ENCODE measurements around the gene CIZ1.
A peak's percentile ranks its signal among the peaks of the same experiment; 100 is the strongest.

The CIZ1 gene

DNA sequence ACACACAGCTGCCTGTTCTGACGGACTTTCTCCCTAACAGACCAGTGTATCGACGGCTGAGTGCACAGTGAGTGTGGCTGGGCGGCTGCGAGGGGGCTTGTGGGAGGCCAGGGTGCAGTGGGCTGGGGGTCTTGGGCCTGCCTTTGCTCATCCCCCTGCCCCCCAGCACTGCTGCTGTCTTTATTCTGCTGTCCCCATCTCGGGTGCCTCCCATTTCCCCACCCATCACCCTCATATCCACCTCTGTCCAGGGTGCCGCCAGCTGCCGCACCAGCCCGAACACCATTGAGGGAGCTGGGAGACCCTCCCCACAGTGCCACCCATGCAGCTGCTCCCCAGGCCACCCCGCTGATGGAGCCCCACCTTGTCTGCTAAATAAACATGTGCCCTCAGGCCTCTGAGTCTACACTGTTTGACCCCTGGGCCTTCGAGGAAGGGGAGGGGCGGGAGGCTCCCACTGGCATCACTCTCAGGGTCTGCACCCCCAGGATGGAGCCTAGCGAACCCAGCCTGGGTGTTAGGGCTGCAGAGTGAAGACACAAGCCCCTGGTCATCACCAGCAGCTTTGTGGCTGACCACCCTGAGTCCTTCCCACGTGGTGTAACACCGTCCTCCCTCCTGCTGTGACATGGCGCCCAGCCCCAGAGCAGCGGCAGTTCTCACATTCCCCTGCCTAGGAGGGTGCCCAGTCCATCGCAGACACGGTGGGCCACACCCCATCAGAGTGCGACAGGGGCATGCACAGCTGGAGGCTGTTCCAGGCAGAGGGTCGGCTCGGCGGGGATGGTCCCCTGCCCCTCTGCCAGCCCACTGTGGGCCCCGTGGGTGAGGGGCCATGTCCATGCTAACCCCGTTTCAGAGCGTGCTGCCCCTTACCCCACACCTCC is 38.1 kb downstream of the CIZ1 start:
- Histone ChIP-seq H3K9me3 (ENCODE audit: control insufficient read depth, insufficient read depth, low read length) (no peaks in the 10 kb centered on the region), H3K9ac (ENCODE audit: low read depth, low read length) (no peak overlapping the region), H3K27me3 (ENCODE audit: control insufficient read depth, insufficient read depth, low read length) (no peaks in the 10 kb centered on the region), H3K4me1 (ENCODE audit: control insufficient read depth, insufficient read depth, low read length) (peaks cover 2% of the 10 kb centered on the region), H3K36me3 (ENCODE audit: control insufficient read depth, insufficient read depth, low read length) (no peaks in the 10 kb centered on the region), H3K4me3 (ENCODE audit: low read depth, low read length) (no peak overlapping the region)

DNA sequence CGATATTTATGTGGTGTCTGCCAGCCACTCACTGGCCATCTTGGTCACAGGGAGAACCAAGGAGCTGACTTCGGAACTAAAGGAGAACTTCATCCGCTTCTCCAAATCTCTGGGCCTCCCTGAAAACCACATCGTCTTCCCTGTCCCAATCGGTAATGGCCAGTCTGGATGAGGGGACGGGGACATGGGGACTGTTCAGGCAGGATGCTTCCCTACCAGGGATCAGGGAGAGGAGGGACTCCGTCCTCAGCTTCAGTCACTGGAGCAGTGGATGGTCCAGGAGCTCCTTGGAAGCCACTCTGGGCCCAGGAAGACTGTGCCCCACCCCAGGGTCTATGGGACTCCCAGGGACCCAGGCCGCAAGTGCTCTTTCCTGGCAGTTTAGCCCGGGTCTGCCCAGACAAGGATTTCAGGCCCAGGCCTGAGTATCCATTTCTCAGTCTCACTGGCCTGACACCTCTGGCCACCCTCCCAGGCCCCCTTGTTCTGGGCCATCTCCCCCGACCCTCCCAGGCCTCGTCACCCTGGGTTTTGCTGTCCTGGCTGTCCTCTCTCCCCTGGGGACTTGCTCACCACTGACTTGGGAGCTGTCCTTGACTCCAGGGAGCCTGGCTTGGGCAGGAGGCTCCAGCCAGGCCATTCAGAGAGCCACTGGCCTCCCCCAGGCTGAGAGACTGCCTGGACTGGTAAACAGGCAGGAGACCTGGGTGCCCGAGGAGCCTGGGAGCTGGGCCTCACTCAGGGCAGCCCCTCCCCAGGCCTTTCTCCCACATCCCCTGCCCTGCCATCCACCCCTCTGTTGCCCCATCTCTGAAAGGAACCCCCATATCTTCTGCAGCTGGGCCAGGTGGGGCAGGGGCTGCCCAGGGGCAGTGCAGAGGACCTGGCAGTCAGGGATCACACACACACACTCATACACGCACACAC is 39.0 kb downstream of the CIZ1 start:
- H3K9ac ChIP-seq (ENCODE audit: low read depth, low read length): no peak overlapping the region

GRCh38 chr9:128151309-128152132 is 39.9 kb downstream of the CIZ1 start:
- Histone ChIP-seq H3K4me1 (ENCODE audit: control insufficient read depth, insufficient read depth, low read length) (peaks cover 2% of the 10 kb centered on the region), H3K9me3 (ENCODE audit: control insufficient read depth, insufficient read depth, low read length) (no peaks in the 10 kb centered on the region), H3K27me3 (ENCODE audit: control insufficient read depth, insufficient read depth, low read length) (no peaks in the 10 kb centered on the region), H3K4me3 (ENCODE audit: low read depth, low read length) (no peak overlapping the region), H3K36me3 (ENCODE audit: control insufficient read depth, insufficient read depth, low read length) (no peaks in the 10 kb centered on the region), H3K9ac (ENCODE audit: low read depth, low read length) (no peak overlapping the region)

More for the DNA sequence above, 39.0 kb downstream of the CIZ1 start:
- H3K36me3 ChIP-seq (ENCODE audit: control insufficient read depth, insufficient read depth, low read length): no peaks in the 10 kb centered on the region
- peaks cover 2% of the 10 kb centered on the region for H3K4me1 ChIP-seq (ENCODE audit: control insufficient read depth, insufficient read depth, low read length)
- H3K4me3 ChIP-seq (ENCODE audit: low read depth, low read length): no peak overlapping the region
- no peaks in the 10 kb centered on the region for H3K9me3 ChIP-seq (ENCODE audit: control insufficient read depth, insufficient read depth, low read length)
- H3K27me3 ChIP-seq (ENCODE audit: control insufficient read depth, insufficient read depth, low read length): no peaks in the 10 kb centered on the region

DNA sequence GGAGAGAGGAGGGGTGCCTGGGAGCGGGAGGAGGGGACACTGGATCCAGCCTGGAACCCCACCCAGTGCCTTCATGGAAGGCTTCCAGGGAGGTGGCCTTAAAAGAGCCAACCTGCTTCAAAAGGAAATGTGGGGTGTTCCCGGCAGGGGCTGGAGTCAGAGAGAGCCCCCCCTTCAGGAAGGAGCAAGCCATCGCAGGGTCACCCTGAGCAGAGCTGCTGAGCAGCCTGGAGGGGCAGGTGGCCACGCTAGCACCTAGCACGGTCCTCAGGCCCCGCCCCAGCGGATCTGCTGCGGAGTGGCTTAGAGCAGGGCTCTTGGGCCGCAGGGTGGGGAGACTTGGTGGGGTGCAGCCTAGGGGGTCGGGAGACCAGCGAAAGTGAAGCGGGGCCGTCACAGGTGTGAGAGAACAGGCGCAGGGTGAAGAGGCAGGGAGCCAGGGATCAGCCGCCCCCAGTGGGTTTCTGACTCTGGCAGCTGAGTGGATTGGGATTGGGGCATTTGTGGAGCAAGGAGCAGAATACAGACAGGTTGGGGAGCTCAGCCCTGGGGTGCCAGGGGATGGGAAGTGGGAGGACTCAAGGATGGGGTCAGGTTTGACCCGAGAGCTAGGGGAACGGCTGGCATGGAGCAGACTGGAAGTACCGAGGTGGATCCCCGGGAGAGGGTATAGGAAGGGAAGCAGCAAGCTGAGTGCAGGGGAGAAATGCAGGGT is 40.6 kb downstream of the CIZ1 start:
- no peaks in the 10 kb centered on the region for H3K36me3 ChIP-seq (ENCODE audit: control insufficient read depth, insufficient read depth, low read length)
- H3K9me3 ChIP-seq (ENCODE audit: control insufficient read depth, insufficient read depth, low read length): no peaks in the 10 kb centered on the region
- no peak overlapping the region for H3K4me3 ChIP-seq (ENCODE audit: low read depth, low read length)
- peaks cover 2% of the 10 kb centered on the region for H3K4me1 ChIP-seq (ENCODE audit: control insufficient read depth, insufficient read depth, low read length)
- H3K9ac ChIP-seq (ENCODE audit: low read depth, low read length): peak overlapping the region; percentile 70
- no peaks in the 10 kb centered on the region for H3K27me3 ChIP-seq (ENCODE audit: control insufficient read depth, insufficient read depth, low read length)

GRCh38 chr9:128149951-128150593 is 41.3 kb downstream of the CIZ1 start:
- H3K36me3 ChIP-seq (ENCODE audit: control insufficient read depth, insufficient read depth, low read length): no peaks in the 10 kb centered on the region
- peaks cover 2% of the 10 kb centered on the region for H3K4me1 ChIP-seq (ENCODE audit: control insufficient read depth, insufficient read depth, low read length)
- no peaks in the 10 kb centered on the region for H3K27me3 ChIP-seq (ENCODE audit: control insufficient read depth, insufficient read depth, low read length)
- H3K9ac ChIP-seq (ENCODE audit: low read depth, low read length): no peak overlapping the region
- H3K4me3 ChIP-seq (ENCODE audit: low read depth, low read length): no peak overlapping the region
- no peaks in the 10 kb centered on the region for H3K9me3 ChIP-seq (ENCODE audit: control insufficient read depth, insufficient read depth, low read length)

DNA sequence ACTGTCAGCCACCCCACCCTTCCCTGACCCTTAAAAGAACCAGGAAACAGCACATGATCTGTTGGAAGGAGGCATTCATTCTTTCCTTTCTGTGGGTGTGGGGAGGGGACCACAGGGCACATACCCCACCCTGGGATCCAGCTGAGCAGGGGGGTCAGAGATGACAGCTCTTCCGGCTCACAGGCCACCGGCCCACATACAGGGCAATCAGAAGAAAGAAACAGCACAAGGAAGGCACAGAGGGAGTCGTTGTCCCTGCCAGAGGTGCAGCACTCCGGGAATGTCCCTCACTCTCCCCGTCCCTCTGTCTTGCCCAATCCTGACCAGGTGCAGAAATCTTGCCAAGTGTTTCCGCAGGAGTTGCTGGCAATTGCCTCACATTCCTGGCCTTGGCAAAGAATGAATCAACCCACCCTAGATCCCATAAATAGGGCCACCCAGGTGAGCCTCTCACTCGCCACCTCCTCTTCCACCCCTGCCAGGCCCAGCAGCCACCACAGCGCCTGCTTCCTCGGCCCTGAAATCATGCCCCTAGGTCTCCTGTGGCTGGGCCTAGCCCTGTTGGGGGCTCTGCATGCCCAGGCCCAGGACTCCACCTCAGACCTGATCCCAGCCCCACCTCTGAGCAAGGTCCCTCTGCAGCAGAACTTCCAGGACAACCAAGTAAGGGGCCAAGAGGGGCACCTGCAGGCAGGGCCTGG is 42.2 kb downstream of the CIZ1 start, which contains the start of gene LCN2:
TSS of gene LCN2 (plus strand) at position 453 of the 701 bp plus-strand sequence. CDS start at position 526, 73 bp downstream.
- Histone ChIP-seq H3K4me1 (ENCODE audit: control insufficient read depth, insufficient read depth, low read length) (peaks cover 2% of the 10 kb centered on the region), H3K4me3 (ENCODE audit: low read depth, low read length) (no peak within 1 kb of the TSS), H3K27me3 (ENCODE audit: control insufficient read depth, insufficient read depth, low read length) (no peaks in the 10 kb centered on the region), H3K36me3 (ENCODE audit: control insufficient read depth, insufficient read depth, low read length) (no peaks in the 10 kb centered on the region), H3K9me3 (ENCODE audit: control insufficient read depth, insufficient read depth, low read length) (no peaks in the 10 kb centered on the region), H3K9ac (ENCODE audit: low read depth, low read length) (no peak within 1 kb of the TSS)

- no peaks in the 10 kb centered on the region for H3K27me3 ChIP-seq (ENCODE audit: control insufficient read depth, insufficient read depth, low read length)
- H3K4me1 ChIP-seq (ENCODE audit: control insufficient read depth, insufficient read depth, low read length): peaks cover 2% of the 10 kb centered on the region
- no peak overlapping the region for H3K4me3 ChIP-seq (ENCODE audit: low read depth, low read length)
- no peaks in the 10 kb centered on the region for H3K9me3 ChIP-seq (ENCODE audit: control insufficient read depth, insufficient read depth, low read length)
- H3K9ac ChIP-seq (ENCODE audit: low read depth, low read length): no peak overlapping the region
- H3K36me3 ChIP-seq (ENCODE audit: control insufficient read depth, insufficient read depth, low read length): no peaks in the 10 kb centered on the region
Observed at GRCh38 chr9:128148509-128149000, 42.8 kb downstream of the CIZ1 start.

DNA sequence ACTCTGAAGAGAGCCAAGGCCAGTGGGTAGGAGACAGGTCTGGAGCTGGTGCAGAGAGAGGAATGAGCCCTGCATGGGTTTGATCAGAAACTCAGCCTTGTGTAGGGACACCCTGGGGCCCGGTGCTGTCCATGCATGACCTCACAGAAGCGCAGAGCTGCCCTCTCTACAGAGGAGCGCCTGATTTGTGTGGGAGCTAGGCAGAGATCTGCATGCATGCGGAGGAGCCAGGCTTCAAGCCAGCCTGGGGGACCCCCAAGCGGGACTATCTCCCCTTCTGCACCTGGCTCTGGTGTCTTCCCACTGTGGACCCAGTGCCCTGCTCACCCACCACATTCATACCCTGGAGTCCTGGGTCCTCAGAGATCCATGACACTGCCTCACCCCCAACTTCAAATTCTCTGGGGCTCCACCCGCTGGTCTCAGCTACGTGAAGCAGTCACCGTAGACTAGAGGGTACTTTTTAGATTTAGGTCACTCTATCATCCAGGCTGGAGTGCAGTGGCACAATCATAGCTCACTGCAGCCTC is 44.7 kb downstream of the CIZ1 start:
- Histone ChIP-seq H3K9ac (ENCODE audit: low read depth, low read length) (no peak overlapping the region), H3K36me3 (ENCODE audit: control insufficient read depth, insufficient read depth, low read length) (no peaks in the 10 kb centered on the region), H3K9me3 (ENCODE audit: control insufficient read depth, insufficient read depth, low read length) (no peaks in the 10 kb centered on the region), H3K27me3 (ENCODE audit: control insufficient read depth, insufficient read depth, low read length) (no peaks in the 10 kb centered on the region), H3K4me3 (ENCODE audit: low read depth, low read length) (no peak overlapping the region), H3K4me1 (ENCODE audit: control insufficient read depth, insufficient read depth, low read length) (peaks cover 2% of the 10 kb centered on the region)

- Histone ChIP-seq H3K4me3 (ENCODE audit: low read depth, low read length) (no peak overlapping the region), H3K27me3 (ENCODE audit: control insufficient read depth, insufficient read depth, low read length) (no peaks in the 10 kb centered on the region), H3K9me3 (ENCODE audit: control insufficient read depth, insufficient read depth, low read length) (no peaks in the 10 kb centered on the region), H3K4me1 (ENCODE audit: control insufficient read depth, insufficient read depth, low read length) (peaks cover 1% of the 10 kb centered on the region), H3K36me3 (ENCODE audit: control insufficient read depth, insufficient read depth, low read length) (no peaks in the 10 kb centered on the region), H3K9ac (ENCODE audit: low read depth, low read length) (no peak overlapping the region)
Observed at GRCh38 chr9:128145951-128146351, 45.4 kb downstream of the CIZ1 start.

DNA sequence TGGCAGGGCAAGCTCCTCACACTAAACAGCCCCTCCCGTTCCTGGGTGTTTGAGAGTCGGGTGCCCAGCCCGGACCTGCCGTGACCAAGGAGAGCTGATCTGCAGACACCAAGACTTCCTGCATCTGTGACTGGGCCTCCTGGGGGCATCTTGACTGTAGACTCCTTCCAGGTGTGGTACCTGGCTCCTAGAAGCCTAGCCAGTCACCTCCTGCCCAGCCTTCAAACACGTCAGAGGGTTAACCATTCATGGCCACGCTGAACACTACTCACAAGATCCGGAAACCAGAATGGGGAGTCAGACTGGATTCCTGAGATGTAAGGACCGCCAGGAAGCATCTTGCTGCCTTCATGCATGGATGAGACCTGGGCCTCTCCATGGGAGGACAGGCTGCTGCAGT is 45.8 kb downstream of the CIZ1 start:
- Histone ChIP-seq H3K9ac (ENCODE audit: low read depth, low read length) (no peak overlapping the region), H3K9me3 (ENCODE audit: control insufficient read depth, insufficient read depth, low read length) (no peaks in the 10 kb centered on the region)

More for the DNA sequence above, 45.8 kb downstream of the CIZ1 start:
- Histone ChIP-seq H3K36me3 (ENCODE audit: control insufficient read depth, insufficient read depth, low read length) (no peaks in the 10 kb centered on the region), H3K27me3 (ENCODE audit: control insufficient read depth, insufficient read depth, low read length) (no peaks in the 10 kb centered on the region), H3K4me3 (ENCODE audit: low read depth, low read length) (no peak overlapping the region), H3K4me1 (ENCODE audit: control insufficient read depth, insufficient read depth, low read length) (no peaks in the 10 kb centered on the region)
